Gastrocnemius medialis (tissue), 4 donors: ENCODE data around the gene FAM110D. TPM values are rescaled to one million over a fixed set of nuclear protein-coding genes. Genes with fewer than 3 reads are reported as not detected.

Source experiments
- ATAC-seq, 2 donors: fragments of 150-250 bp; one replicate each; pipeline ENCODE4 v1.9.1; 2016
- DNase-seq, 2 donors: peaks; one replicate each; pipeline ENCODE4 v3.0.0-alpha.2; 2019
- H3K27ac ChIP-seq, 4 donors: fragments of 200-600 bp; sonication (generic); 1 replicate in 1 of 4; 2 replicates in 3 of 4; pipeline ENCODE4 v1.5.1; 2016 to 2018; ENCODE audit warnings: mild to moderate bottlenecking in 2 of 4, moderate library complexity in 1 of 4
- H3K27me3 ChIP-seq, 3 donors: fragments of 200-600 bp; sonication (generic) in 2 of 3; 1 replicate in 1 of 3; 2 replicates in 2 of 3; pipeline versions ENCODE4 v1.5.1 to v1.6.0; 2016 to 2019; ENCODE audit warnings: mild to moderate bottlenecking in 1 of 3, moderate library complexity in 1 of 3
- H3K36me3 ChIP-seq, 2 donors: fragments of 200-600 bp; sonication (generic) in 1 of 2; one replicate each; pipeline ENCODE4 v1.5.1; 2017 to 2018
- H3K4me1 ChIP-seq, 2 donors: fragments of 200-600 bp; sonication (generic) in 1 of 2; one replicate each; pipeline ENCODE4 v1.5.1; 2016 to 2017; ENCODE audit warnings: mild to moderate bottlenecking in 2 of 2
- H3K4me3 ChIP-seq, 4 donors: fragments of 200-600 bp; sonication (generic) in 3 of 4; 1 replicate in 1 of 4; 2 replicates in 3 of 4; pipeline ENCODE4 v1.5.1; 2016 to 2019; ENCODE audit warnings: mild to moderate bottlenecking in 2 of 4
- H3K9me3 ChIP-seq, 3 donors: fragments of 200-600 bp; sonication (generic) in 2 of 3; 1 replicate in 1 of 3; 2 replicates in 2 of 3; pipeline ENCODE4 v1.5.1; 2016 to 2019
- CTCF ChIP-seq, 5 experiments: fragments of 450-650 bp in 3 of 5; fragments of 200-600 bp in 2 of 5; sonication (generic) in 2 of 5; IDR thresholded peaks in 4 of 5; conservative IDR thresholded peaks in 1 of 5; 1 replicate in 4 of 5; 2 replicates in 1 of 5; pipeline ENCODE4 v1.5.1; 2016 to 2019; ENCODE audit warnings: antibody characterized with exemption in 5 of 5, mild to moderate bottlenecking in 3 of 5, moderate library complexity in 3 of 5
- POLR2A ChIP-seq, 2 donors: fragments of 450-650 bp; IDR thresholded peaks; one replicate each; pipeline ENCODE4 v1.6.1; 2017; ENCODE audit warnings: antibody characterized with exemption in 2 of 2, mild to moderate bottlenecking in 2 of 2, moderate library complexity in 2 of 2
- in situ Hi-C, 4 donors: fragments of 200-750 bp; cut with MboI; loops; one replicate each; pipeline versions ENCODE4 v1.15.0 to v1.8.0; 2017; ENCODE audit warnings: low sequenced_read_pairs in 4 of 4
- intact Hi-C: fragments of 100-400 bp; cut with DNase I; formaldehyde crosslinking; loops from one replicate; pipeline ENCODE4 v1.15.1; 2023; ENCODE audit warnings: low total_unique reads
- total RNA-seq, 4 donors: library from RNA; depleted of rRNA; stranded (reverse); fragments of >200 nt; gene quantifications; one replicate each; pipeline versions ENCODE4 v1.1.0 to v1.2.3, GENCODE V29; 2016

Gene FAM110D
- total RNA-seq, 4 donors from 2014 or later, result 3.1 to 5.2 (median 4.2) TPM

GRCh38 chr1:26125946-26126320 is 32.9 kb upstream of the FAM110D start:
- H3K4me1 ChIP-seq, result peaks cover 53 to 58% of the 10 kb centered on the region in 2 donors
- in situ Hi-C loops, result loop anchor here in 1 of 4 donors (25.0 kb wide), 1 partner anchor 239 kb away; the partner anchor contains the start of gene PAQR7
- TF ChIP-seq CTCF (IDR thresholded peaks at IDR 0.05 in 4 of 5, conservative IDR thresholded peaks at IDR 0.05 in 1 of 5) (no peak), POLR2A (IDR thresholded peaks at IDR 0.05) (no peak)

GRCh38 chr1:26126321-26127084 is 32.4 kb upstream of the FAM110D start:
- H3K9me3 ChIP-seq, result no peaks in the 10 kb centered on the region
- peak overlapping the region; percentile 60 to 84 (median 62) for H3K27ac ChIP-seq
- DNase-seq (no peak), ATAC-seq (no peak)
- in situ Hi-C loops (loop anchor here in 1 of 4 donors (25.0 kb wide), 1 partner anchor 239 kb away; the partner anchor contains the start of gene PAQR7), intact Hi-C loops (no loop called here)
- H3K4me1 ChIP-seq, result peaks cover 48 to 52% of the 10 kb centered on the region in 2 donors
- no peaks in the 10 kb centered on the region for H3K27me3 ChIP-seq
- no peak overlapping the region for H3K4me3 ChIP-seq
- no peaks in the 10 kb centered on the region for H3K36me3 ChIP-seq
- no peak for TF ChIP-seq POLR2A (IDR thresholded peaks at IDR 0.05)
- TF ChIP-seq CTCF (IDR thresholded peaks at IDR 0.05 in 4 of 5, conservative IDR thresholded peaks at IDR 0.05 in 1 of 5), result no peak

More at GRCh38 chr1:26125946-26126320, 32.9 kb upstream of the FAM110D start:
- DNase-seq, result no peak
- Histone ChIP-seq H3K9me3 (no peaks in the 10 kb centered on the region), H3K36me3 (no peaks in the 10 kb centered on the region), H3K27me3 (no peaks in the 10 kb centered on the region), H3K27ac (peak overlapping the region; percentile 31 to 84 (median 70)), H3K4me3 (no peak overlapping the region)
- intact Hi-C loops, result loop anchor here (2.0 kb wide), 1 partner anchor 15 kb away; the partner anchor contains the start of gene PDIK1L
- ATAC-seq, result no peak

- no peaks in the 10 kb centered on the region for H3K36me3 ChIP-seq
- peak overlapping the region in 3 of 4 donors; percentile 3 to 16 (median 10) for H3K4me3 ChIP-seq
- intact Hi-C loops, result no loop called here
- H3K4me1 ChIP-seq, result peaks cover 40 to 42% of the 10 kb centered on the region in 2 donors
- in situ Hi-C loops, result loop anchor here in 1 of 4 donors (25.0 kb wide), 1 partner anchor 240 kb away; the partner anchor contains the start of gene PAQR7
- H3K9me3 ChIP-seq, result no peaks in the 10 kb centered on the region
- H3K27me3 ChIP-seq, result no peaks in the 10 kb centered on the region
- TF ChIP-seq CTCF (IDR thresholded peaks at IDR 0.05 in 4 of 5, conservative IDR thresholded peaks at IDR 0.05 in 1 of 5), result no peak
- peak overlapping the region; percentile 60 to 84 (median 62) for H3K27ac ChIP-seq
- DNase-seq, result peak in 1 of 2 donors; percentile 31
- ATAC-seq, result peak in 1 of 2 donors; percentile 55
These were observed 31.4 kb upstream of the FAM110D start for GRCh38 chr1:26127235-26128163.

- ATAC-seq, result no peak
- H3K27me3 ChIP-seq, result no peaks in the 10 kb centered on the region
These were observed 29.1 kb upstream of the FAM110D start for GRCh38 chr1:26129778-26130177.

More at GRCh38 chr1:26129778-26130177, 29.1 kb upstream of the FAM110D start:
- no peak for DNase-seq
- no peak overlapping the region for H3K27ac ChIP-seq
- intact Hi-C loops, result no loop called here
- TF ChIP-seq CTCF (IDR thresholded peaks at IDR 0.05 in 4 of 5, conservative IDR thresholded peaks at IDR 0.05 in 1 of 5) (no peak), POLR2A (IDR thresholded peaks at IDR 0.05) (no peak)
- no peaks in the 10 kb centered on the region for H3K36me3 ChIP-seq
- H3K4me1 ChIP-seq, result peaks cover 18 to 19% of the 10 kb centered on the region in 2 donors
- no peak overlapping the region for H3K4me3 ChIP-seq
- in situ Hi-C loops, result loop anchor here in 1 of 4 donors (25.0 kb wide), 1 partner anchor 242 kb away; the partner anchor contains the start of gene PAQR7
- H3K9me3 ChIP-seq, result no peaks in the 10 kb centered on the region
